M059J (cell line): Measurements from ENCODE around the gene ACR. TPM values are rescaled to one million over a fixed set of nuclear protein-coding genes. Genes with fewer than 3 reads are reported as not detected.
A peak's percentile ranks its signal among the peaks of the same experiment; 100 is the strongest.

Experiments
- DNase-seq: peaks from one replicate; pipeline ENCODE4 v3.0.0-alpha.2; 2012; ENCODE audit warnings: low read depth
- total RNA-seq: library from RNA; depleted of rRNA; stranded (reverse); fragments of >200 nt; shearing (Covaris generic); gene quantifications from 2 replicates; pipeline ENCODE4 v1.2.3, GENCODE V29; 2014; rRNA removed

Gene ACR
- not detected in 2 replicates for total RNA-seq

DNA sequence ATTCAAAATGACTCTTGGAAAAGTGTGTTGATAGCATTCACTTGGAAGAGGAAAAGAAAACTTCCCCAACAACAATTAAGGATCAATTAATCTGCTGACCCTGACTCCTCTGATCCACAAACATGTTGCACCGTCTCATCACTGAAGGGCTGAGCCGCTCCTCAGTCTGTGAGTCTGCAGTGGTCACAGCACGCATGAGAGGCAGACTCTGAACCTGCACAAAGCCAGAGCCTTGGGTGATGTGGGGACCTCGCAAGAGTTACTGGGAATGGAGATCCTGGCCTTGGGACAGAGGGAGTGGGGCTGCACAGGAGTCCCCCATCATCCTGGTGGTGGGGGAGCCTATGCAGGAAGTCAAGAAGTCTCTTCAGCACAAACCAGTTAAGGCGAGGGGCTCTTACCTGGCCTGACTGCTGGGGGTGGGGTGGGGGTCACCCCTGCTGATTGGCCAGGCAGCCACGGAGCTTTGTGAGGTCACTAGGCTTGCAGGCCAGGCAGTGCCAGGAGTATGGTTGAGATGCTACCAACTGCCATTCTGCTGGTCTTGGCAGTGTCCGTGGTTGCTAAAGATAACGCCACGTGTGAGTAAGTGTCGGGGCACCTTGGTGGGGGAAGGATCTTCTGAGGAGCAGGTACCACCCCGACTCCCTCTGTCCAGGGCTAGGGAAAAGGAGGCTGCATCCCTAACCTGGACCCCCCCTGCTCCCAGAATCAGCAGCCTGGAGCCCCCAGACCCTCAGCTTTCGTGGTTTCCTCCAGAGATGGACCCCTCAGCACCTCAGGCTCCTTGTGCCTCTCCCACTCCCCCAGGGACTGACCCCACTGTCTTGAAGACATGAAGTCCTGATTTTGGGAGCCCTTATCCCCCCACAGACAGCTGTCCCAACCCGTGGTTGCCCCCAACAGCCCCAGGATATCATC, at the start of gene ACR:
ACR (plus strand) TSS at position 477 of the 921 bp plus-strand sequence; CDS start at position 509, 32 bp downstream.
- DNase-seq: no peak

DNA sequence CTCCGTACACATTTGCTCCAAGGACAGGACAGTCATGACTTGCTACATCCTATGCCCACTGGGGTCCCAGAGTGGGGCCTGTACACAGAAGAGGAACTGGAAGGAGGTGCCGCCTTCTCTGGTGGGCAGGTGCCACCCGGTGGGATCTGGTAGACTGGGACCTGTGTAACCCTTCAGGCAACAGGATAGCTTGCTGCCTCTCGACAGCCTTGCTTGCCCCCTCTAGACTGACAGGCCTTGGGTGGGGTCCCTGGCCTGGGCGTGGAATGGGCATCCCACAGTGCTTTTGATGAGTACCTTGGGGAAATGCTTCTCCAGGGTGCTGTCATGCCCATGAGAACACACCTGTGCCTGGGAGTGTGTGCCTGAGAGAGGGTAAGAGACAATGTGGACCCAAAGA, 49.6 kb upstream of the ACR start:
- no peak for DNase-seq

DNA sequence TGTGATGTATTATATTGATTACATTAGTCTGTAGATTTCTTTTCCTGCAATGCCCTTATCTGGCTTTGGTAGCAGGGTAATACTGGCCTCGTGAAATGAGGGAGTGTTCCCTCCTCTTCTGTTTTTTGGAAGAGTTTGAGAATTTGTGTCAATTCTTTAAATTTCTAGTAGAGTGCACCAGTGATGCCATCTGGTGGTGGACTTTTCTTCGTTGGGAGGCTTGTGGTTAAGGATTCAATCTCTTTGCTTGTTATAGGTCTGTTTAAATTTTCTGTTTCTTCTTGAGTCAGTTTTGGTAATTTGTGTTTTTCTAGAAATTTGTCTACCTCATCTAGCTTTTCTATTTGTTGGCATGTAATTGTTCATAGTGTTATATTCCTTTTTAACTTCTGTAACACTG, 46.5 kb upstream of the ACR start:
- peak; percentile 41 for DNase-seq

DNA sequence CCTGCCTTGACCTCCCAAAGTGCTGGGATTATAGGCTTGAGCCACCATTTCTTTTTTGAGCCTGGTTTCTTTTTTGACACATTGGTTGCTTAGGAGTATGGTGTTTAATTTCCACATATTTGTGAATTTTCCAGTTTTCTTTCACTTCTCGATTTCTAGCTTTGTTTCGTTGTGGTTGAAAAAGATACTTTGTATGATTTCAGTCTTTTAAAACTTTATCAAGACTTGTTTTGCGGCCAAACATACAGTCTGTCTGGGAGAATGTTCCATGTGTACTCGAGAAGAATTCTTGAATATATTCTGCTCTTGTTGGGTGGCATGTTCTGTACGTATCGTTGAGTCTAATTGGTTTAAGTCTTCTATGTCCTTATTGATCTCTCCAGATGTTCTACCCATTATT, 44.5 kb upstream of the ACR start:
- DNase-seq: no peak

DNA sequence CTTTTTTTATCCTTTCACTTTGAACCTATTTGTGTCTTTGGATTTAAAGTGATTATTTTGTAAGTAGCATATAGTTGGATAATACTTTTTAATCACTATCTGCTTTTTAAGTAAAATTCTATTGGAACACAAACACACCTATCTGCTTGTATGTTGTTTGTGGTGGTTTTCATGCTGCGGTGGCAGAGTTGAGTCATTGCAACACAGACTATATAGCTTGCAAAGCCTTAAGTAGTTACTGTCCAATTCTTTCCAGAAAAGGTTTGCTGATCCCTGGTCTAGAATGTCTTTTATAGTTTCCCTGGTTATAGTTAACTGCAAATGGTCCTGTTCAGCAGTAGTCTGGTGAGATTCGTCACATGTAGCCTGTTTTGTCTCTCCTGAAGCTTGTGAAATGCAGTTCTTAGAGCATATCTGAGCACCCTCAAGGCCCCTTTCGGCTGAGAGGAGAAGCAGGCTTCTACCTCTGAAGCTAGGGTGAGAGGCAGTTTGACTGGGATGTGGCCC, 43.9 kb upstream of the ACR start:
- DNase-seq: peak; percentile 15

DNA sequence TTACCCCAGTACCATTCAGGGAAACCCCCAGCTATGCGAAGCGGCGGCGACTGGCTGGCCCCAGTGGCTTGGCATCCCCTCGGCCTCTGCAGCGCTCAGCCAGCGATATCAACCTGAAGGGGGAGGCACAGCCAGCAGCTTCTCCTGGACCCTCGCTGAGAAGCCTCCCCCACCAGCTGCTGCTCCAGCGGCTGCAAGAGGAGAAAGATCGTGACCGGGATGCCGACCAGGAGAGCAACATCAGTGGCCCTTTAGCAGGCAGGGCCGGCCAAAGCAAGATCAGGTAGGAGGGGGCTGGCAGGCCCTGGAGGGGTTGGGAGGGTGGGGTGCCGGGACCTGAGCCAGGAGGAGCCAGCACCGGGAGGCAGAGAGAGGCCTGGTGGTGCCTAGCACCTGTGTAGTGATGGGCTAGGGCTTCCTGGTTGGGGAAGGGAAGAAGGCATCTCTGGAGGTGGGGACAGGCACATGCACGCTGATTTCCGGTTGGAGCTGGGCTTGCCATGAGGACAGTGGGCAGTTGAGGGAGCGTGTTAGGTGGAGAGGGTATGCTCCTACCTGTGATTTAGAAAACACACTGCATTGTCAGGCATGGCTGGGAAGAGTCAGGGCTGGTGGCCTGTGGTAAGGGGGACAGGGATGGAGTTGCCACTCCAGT, 43.1 kb upstream of the ACR start:
- DNase-seq: no peak

DNA sequence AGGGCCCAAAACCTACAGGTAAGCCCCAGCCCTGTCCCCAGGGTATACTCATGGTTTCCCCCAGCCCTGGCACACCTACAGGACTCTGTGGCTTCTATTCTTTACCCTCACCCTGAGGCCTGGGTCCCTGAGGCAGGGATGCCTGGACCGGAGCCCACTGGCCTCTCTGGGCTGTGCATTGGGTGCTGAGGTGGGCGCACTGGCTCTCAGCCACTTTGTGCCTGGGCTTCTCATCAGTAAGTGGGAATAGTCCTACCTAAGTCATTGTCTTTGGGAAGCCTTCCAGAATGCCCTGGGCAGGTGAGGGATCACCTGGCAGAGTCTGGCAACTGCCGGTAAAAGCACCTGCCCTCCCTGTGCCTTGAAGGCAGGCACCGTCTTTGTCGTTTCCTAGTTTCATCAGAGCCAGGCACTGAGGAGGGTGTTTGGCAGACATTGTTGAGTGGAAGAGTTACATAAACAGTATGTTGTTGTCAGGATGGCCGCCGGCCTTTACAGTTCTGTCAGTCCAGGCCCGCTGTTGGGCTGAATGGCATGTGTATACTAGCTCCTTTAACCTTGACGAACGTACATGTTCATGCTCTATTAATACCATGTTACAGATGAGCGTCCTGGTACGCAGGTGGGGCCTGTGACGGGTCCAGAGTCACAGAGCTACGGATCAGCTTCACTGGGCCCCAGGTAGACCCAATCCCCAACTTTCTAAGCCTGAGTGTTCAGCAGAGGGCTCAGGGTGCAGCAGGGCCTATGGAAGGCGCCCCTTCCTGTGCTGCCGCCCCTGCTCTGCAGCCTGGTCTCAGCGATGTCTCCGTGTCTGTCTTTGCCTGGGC, 42.4 kb upstream of the ACR start:
- no peak for DNase-seq

DNA sequence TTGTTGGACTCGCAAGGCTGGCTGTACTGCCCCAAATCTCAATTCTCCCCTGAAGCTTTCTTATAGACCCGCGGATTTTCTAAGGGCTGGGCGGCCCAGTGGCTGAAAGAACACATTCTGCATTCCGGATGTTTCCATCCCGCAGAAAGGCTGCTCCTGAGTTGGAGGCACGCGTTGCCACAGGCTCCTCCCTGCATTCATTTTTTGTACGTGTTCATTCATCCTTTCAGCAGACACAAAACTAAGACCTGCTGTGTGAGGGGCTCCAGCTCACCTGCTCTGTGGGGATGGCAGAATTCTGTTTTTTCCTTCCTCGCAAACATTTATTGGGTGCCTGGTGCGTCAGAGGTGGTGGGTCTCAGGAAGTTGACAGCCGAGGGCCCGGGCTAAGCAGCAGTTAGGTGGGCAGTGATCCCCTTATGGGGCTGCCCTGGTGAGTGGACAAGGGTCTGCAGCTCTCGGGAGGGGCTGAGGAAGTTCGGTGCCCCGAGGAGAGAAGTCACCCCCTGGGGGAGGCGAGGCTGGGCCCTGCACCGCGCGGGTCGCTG, 41.7 kb upstream of the ACR start:
- DNase-seq: no peak

DNA sequence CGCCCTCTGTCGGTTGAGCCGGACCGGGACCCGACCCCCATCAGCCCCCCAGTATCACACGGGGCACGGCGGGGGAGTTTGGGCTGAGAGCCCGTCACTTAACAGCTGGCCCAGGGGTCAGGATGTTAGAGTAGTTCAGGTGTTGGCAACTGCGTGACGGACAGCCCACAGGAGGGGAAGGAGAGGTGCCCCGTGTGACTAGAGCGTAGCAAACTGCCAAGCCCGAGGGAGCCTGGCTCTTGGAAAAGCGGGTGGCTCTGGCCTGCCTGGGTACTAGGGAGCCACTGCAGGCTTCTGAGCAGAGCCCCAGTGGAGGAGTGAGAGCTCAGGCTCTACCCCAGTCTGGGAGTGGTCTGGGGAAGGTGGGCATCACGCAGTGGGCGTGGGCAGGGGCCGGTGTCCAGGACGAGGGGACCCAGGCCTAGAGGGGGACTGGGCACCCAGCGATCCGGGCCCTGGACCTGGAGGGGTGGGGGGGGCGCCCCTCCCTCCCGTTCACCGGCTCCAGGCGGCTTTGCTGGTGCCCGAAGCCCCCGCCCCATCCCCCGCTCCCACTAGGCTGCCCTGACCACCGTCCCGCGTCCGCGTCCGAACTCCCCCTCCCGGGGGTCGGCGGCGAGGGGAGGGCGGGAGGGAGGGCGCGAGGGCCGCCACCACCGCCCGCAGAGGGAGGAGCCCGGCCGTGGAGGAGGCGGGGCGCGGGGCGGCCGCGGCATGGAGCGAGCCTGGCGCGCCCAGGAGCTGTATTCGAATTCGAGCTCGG, 41.0 kb upstream of the ACR start:
- no peak for DNase-seq

DNA sequence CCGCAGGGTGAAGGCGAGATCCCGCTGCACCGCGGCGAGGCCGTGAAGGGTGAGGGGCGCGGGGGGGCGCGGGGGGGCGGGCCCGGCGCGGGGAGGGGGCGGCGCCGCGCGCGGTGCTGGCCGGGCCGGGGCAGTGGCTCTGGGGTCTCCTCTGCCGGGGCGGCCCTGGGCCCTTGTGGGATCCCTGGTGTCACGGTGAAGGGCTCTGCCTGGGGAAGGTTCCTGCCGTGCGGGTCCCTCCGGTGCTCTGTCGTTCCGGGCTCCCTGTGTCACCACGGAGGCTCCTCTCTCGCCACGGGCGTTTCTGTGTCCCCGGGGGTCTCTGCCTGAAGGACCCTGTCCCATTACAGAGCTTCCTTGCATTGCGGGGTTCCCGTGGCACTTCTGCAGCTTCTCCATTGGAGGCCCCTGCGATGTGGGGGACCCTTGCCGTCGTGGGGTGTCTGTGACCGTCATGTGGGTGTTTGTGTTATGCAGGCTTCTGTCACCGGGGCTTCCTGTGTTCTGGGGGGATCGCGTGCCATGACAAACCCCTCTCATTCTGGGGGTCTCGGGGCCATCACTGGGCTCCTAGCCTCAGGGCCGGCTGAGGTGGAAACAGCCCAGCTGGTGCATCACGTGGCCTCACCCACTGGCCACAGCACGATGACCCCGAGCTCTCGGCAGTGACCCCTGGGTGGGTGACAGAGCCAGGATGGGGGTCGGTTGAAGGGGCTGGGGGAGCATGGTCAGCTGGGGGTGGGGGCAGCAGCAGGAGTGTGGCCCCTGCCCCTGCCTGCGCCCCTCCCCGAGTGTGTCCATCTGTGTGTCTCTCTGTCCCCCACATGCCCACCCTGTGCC, 40.1 kb upstream of the ACR start:
- DNase-seq: no peak

DNA sequence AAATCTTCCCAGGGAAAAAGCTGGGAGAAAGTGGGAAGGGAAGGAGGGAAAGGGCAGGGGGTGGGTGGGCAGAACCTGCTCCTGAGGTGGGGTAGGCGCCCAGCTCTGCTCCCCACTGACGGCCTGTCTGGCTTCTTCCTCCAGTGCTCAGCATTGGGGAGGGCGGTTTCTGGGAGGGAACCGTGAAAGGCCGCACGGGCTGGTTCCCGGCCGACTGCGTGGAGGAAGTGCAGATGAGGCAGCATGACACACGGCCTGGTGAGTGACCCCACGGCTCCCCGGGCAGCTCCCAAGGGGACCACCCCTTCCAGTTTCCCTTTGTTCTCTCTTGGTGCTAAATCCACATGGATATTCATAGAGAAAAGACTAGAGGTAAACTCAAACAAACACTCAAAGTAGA, 39.5 kb upstream of the ACR start:
- DNase-seq: no peak

DNA sequence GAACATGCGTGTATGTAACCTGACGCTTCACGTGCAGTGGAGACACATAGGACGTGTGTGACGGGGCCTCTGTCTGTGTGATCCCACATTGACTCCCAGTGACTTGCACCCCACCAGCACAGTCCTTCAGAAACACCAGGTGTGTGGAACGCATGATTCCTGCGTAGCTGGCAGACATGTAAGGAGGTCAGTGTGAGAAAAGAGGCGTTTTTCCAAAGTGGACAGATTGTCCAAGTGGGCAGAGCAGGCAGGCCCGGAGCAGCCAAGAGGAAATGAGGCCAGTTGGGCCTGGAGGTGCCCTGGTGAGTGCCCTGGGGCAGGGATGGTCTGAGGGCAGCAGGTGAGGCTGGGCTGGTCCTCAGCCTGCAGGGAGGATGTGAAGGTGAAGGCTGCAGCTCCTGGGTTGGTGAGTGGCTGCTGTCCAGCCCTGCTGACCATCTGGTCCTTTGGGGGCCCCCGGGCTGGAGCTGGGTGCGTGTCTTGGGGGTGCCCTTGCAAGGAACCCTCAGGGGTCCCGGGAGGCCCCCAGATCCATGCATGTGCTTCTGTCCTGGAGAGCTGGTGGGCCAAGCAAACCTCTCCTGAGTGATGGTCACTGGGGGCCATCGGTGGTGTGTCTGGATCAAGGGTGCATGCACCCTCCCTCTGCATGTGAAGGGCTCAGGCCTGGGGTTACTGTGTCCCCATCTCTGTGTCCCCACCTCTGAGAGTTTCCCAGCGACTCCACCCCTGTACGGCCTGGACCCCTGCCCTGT, 38.8 kb upstream of the ACR start:
- no peak for DNase-seq

DNA sequence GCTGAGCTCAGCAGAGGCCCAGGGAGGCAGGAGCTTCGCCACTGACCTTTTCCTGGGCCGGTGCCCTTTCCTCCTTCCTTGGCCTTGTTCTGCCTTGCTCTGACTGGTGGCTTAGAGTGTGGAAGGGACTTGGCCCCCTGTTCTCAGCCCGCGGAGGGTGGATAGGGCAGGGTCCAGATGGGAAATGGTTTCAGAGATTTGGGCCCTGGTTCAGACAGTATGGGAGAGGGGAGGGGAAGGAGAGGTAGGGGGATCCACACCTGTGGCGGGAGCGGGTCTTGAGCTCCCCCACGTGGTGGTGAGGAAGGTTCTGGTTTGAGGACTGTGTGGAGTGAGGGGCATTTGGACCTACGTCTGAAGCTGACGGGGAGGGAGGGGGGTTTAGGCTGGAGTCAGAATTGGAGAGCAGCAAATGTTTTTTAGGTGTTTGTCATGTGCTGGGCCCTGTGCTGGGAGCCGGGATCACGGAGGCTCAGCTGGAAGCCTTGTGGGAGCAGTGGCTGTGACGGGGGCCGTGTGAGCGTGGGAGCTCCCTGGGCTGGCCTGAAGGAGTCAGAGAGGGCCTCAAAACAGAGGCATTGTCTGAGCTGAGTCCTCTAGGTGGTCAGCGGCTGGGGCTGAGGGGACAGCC, 38.1 kb upstream of the ACR start:
- DNase-seq: no peak

DNA sequence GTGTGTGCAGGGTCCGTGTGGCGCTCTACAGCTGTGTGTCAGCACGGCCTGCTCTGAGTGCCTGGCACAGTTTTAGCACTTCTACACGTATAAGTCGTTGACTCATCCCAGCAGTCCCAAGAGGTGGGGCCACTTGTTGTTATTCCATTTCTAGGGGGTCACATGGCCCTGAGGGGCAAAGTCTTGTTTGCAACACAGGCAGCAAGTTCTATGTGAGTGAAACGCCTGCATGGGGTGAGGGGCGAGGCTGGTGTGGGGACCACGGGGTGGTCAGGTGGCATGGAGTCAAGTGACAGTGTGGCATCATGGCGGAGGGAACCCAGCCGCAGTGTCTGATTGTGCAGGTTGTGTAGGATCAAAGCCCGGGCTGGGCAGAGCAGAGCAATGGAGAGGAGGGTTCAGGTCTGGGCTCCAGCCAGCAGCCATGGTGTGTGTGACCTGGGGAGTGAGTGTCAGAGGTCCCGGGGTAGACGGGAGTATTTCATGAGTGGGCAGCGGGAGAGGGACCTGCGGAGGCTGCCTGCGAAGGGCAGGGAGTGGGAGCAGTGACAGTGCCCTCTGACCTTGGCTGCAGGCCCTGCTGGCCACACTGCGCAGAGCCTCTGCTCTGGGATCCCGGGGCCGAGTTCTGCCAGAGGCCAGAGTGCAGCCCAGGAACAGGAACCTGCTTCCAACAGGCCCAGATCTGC, 37.5 kb upstream of the ACR start:
- no peak for DNase-seq

DNA sequence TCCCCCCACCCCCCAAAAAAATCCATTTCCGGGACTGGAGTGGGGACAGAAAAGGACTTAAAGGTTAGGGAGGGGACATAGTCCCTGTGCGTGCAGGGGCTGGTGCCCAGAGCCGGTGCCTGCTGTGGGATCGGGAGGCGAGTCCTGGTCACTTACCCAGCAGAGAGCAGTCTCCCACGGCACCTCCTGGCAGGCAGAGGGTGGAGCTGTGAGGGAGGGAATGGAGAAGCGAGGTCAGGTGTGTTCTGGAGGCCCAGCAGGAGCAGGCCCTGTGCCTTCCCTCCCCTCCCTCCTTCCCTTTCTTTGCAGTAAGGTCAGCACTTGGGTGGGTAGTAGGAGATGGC, 37.0 kb upstream of the ACR start:
- no peak for DNase-seq

DNA sequence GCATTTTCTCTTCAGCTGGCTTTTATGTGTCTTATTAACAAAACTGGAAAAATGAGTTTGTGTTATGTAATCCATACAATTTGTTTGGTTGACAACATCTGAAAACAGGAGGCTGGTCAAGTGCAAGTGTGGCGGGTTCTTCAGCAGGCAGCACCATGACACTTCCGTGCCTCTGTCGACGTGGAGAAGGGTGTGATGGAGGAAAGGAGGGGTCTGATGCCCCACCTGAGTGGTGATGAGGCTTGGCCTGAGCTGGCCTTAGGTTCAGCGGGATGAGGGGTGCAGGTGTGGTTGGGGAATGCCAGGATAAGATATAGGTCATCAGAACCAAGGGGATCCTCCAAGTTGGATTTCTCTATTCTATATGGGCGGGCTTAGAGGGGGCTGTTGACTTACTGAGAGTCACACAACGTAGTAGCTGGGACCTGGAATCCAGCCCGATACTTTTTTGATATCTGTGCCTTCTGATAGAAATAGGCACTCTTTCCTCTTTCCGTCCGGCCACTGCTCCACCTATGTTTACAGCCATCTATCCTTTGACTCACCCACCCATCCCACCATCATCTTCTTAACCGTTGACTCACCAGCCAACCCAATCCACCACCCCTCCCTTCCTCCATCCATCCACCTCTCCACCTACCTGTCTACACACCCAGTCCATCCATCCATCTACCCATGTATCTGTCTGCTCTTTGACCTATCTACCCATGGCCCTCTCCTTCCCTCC, 36.4 kb upstream of the ACR start:
- DNase-seq: no peak

DNA sequence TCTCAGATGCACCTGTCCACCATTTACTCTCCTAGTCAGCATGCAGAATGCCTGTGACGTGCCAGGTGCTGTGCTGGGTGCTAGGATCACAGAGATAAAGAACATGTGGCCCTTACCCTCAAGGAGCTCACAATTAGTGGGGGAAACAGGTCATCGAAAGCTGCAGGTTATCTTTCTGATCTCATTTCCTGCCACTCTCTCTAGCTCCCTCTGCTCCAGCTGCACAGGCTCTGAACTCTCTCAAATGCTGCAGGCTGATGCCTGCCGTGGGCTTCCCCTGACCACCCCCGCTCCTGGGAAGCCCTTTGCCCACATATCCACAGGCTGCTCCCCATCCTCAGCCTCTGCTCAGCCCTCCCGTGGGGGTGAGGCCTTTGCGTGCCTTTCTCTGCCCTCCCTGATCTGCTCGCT, 35.7 kb upstream of the ACR start:
- no peak for DNase-seq
